GM18508 (cell line): ENCODE data around the gene HUS1.
"Not testable (repeated sequence)": the region's sequence is repeated elsewhere in the genome, so short reads cannot be mapped to it uniquely, and the experiment has no call there.

Experiments used
- ATAC-seq: cut with Tn5 transposase; IDR thresholded peaks from one replicate; pipeline ENCODE4 v1.9.1; 2021; ENCODE audit warnings: moderate number of reproducible peaks; ENCODE audit not compliant: insufficient read depth, unreplicated experiment

The HUS1 gene

GRCh38 chr7:47932466-47933037 lies 46.9 kb downstream of the HUS1 start:
- no peak for ATAC-seq

GRCh38 chr7:47932016-47932415 lies 47.4 kb downstream of the HUS1 start:
- ATAC-seq, result no peak

GRCh38 chr7:47931005-47932004 lies 48.1 kb downstream of the HUS1 start:
- no peak for ATAC-seq

GRCh38 chr7:47924266-47924665 lies 55.1 kb downstream of the HUS1 start:
- no peak for ATAC-seq

GRCh38 chr7:47923081-47923875 lies 56.1 kb downstream of the HUS1 start:
- ATAC-seq, result not testable (repeated sequence)

- not testable (repeated sequence) for ATAC-seq
These were observed 62.9 kb downstream of the HUS1 start for GRCh38 chr7:47916514-47916913.

GRCh38 chr7:47915616-47915976 lies 63.8 kb downstream of the HUS1 start:
- no peak for ATAC-seq

GRCh38 chr7:47914717-47915615 lies 64.4 kb downstream of the HUS1 start:
- ATAC-seq, result no peak
